GM12878 (cell line): Measurements from ENCODE around the gene LAYN. TPM values are rescaled to one million over a fixed set of nuclear protein-coding genes. Genes with fewer than 3 reads are reported as not detected.

Source experiments
- CEBPB ChIP-seq, 2 experiments: fragments of 150-350 bp in 1 of 2; IDR thresholded peaks; 2 replicates each; pipeline ENCODE4 v1.6.1; 2012 to 2014; ENCODE audit warnings: low read depth in 2 of 2, low read length in 2 of 2, borderline replicate concordance in 1 of 2, inconsistent platforms in 1 of 2
- CREM ChIP-seq: IDR thresholded peaks from 2 replicates; pipeline ENCODE4 v1.6.1; 2014; ENCODE audit warnings: antibody characterized with exemption, low read depth
- E4F1 ChIP-seq: fragments of 450-650 bp; IDR thresholded peaks from 2 replicates; pipeline ENCODE4 v1.6.1; 2018; ENCODE audit warnings: borderline replicate concordance, mild to moderate bottlenecking; ENCODE audit not compliant: partially characterized antibody
- ELK1 ChIP-seq: IDR thresholded peaks from 2 replicates; pipeline ENCODE4 v1.6.1; 2012; ENCODE audit warnings: low read depth, low read length, improper control_type of control experiment
- ESRRA ChIP-seq: IDR thresholded peaks from 2 replicates; pipeline ENCODE4 v1.6.1; 2012; ENCODE audit warnings: mild to moderate bottlenecking, low read length, improper control_type of control experiment
- IRF4 ChIP-seq: IDR thresholded peaks from 2 replicates; pipeline ENCODE4 v1.6.1; 2011; ENCODE audit warnings: low read depth, low read length
- KLF5 ChIP-seq: fragments of 450-650 bp; IDR thresholded peaks from 2 replicates; pipeline ENCODE4 v1.6.1; 2014; ENCODE audit warnings: mild to moderate bottlenecking; ENCODE audit not compliant: partially characterized antibody
- MYC ChIP-seq: IDR thresholded peaks from 2 replicates; pipeline ENCODE4 v1.6.1; 2011; ENCODE audit warnings: mild to moderate bottlenecking, low read length, moderate library complexity, inconsistent platforms; ENCODE audit not compliant: insufficient read depth, insufficient replicate concordance, insufficient read length, severe bottlenecking
- NR2C2 ChIP-seq: IDR thresholded peaks from 2 replicates; pipeline ENCODE4 v1.6.1; 2011; ENCODE audit warnings: borderline replicate concordance, low read depth; ENCODE audit not compliant: control insufficient read depth, insufficient read length
- POLR2AphosphoS2 ChIP-seq: IDR thresholded peaks from 2 replicates; pipeline ENCODE4 v1.6.1; 2011; ENCODE audit warnings: low read depth, mild to moderate bottlenecking, low read length, improper control_type of control experiment, moderate library complexity
- POLR2AphosphoS5 ChIP-seq: IDR thresholded peaks from 2 replicates; pipeline ENCODE4 v1.6.1; 2011; ENCODE audit warnings: mild to moderate bottlenecking, low read length, inconsistent platforms
- RAD21 ChIP-seq: IDR thresholded peaks from 2 replicates; pipeline ENCODE4 v1.6.1; 2011; ENCODE audit warnings: mild to moderate bottlenecking, low read depth, low read length, moderate library complexity; ENCODE audit not compliant: insufficient read depth
- REST ChIP-seq: IDR thresholded peaks from 2 replicates; pipeline ENCODE4 v1.6.1; 2012; ENCODE audit warnings: mild to moderate bottlenecking, low read depth, low read length
- STAT3 ChIP-seq: IDR thresholded peaks from 2 replicates; pipeline ENCODE4 v1.6.1; 2011; ENCODE audit warnings: low read depth, low read length, improper control_type of control experiment
- TBL1XR1 ChIP-seq: IDR thresholded peaks from 2 replicates; pipeline ENCODE4 v1.6.1; 2012; ENCODE audit warnings: low read depth, low read length, improper control_type of control experiment
- TCF3 ChIP-seq: IDR thresholded peaks from 2 replicates; pipeline ENCODE4 v1.6.1; 2012; ENCODE audit warnings: low read depth, mild to moderate bottlenecking, low read length, borderline replicate concordance; ENCODE audit not compliant: insufficient read depth
- ZZZ3 ChIP-seq: IDR thresholded peaks from 2 replicates; pipeline ENCODE4 v1.6.1; 2011; ENCODE audit warnings: low read depth; ENCODE audit not compliant: control insufficient read depth, insufficient read length
- polyA plus RNA-seq, 11 experiments: library from polyadenylated mRNA; depleted of rRNA in 4 of 11; unstranded in 6 of 11; stranded (reverse) in 5 of 11; fragments of >200 nt; fragmentation: Nextera tagmentation in 4 of 11; fragmentation: Illumina TruSeq in 1 of 11; extraction: Ambion mirVana in 4 of 11; extraction: Trizol in 1 of 11; gene quantifications; 1 replicate in 1 of 11; 2 replicates in 10 of 11; pipeline versions ENCODE4 v1.2.1 to v1.2.3, GENCODE V29; 2011 to 2016; ENCODE audit warnings: inconsistent platforms in 2 of 11, missing spikeins in 2 of 11, low read depth in 1 of 11
- total RNA-seq, 4 experiments: library from RNA; depleted of rRNA in 3 of 4; stranded (reverse); fragments of >200 nt in 3 of 4; fragmentation: Illumina TruSeq in 1 of 4; extraction: Trizol in 1 of 4; gene quantifications; 2 replicates each; pipeline versions ENCODE4 v1.2.1 to v1.2.3, GENCODE V29; 2013 to 2021
- TF ChIP-seq, protein P1 (sequence below): fragments of 450-650 bp; IDR thresholded peaks from 2 replicates; pipeline ENCODE4 v1.6.1; 2017; ENCODE audit warnings: antibody characterized with exemption, mild to moderate bottlenecking, moderate library complexity

The LAYN gene
- total and polyA plus RNA-seq, 10 of the 15 experiments (the other 5 are each of a cell fraction or from before 2014, with no cell fraction given) = 0.06 to 0.14 (median 0.10) TPM; not detected in 7

DNA sequence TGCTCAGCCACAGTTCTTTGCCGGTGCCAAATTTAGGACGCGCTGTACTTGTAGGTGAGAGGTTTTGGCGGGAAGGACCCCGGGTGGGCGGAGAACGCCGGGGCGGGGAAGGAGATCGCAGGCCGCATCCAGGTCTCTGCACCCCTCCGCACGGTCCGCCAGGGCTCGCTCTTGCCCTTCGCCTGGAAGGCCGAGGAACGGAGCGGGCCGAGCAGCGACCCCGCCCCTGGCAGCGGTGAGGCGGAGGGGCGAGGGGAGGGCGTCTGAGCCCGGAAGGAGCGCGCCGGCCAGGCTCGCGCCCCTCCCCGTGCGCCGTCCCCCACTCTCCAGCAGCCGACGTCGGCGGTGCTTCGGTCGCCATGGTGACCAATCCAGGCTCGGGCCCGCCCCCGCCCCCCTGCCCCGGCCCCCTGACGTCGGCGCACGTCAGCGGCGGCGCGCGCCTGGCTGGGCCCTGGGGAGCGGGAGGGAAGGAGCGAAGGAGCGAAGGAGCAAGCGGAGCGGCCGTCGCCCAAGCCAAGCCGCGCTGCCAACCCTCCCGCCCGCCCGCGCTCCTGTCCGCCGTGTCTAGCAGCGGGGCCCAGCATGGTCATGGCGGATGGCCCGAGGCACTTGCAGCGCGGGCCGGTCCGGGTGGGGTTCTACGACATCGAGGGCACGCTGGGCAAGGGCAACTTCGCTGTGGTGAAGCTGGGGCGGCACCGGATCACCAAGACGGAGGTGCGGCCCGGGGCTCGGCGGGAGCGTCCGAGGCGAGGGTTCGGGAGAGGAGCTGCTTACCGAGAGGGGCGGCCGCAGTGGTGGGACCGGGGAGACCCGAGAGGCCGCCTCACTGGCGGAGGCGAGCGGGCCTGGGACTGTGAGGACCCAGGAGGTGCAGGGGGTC lies 61.7 kb downstream of the LAYN start, which contains the start of gene SIK2 (continued):
- TF ChIP-seq, protein P1, sequence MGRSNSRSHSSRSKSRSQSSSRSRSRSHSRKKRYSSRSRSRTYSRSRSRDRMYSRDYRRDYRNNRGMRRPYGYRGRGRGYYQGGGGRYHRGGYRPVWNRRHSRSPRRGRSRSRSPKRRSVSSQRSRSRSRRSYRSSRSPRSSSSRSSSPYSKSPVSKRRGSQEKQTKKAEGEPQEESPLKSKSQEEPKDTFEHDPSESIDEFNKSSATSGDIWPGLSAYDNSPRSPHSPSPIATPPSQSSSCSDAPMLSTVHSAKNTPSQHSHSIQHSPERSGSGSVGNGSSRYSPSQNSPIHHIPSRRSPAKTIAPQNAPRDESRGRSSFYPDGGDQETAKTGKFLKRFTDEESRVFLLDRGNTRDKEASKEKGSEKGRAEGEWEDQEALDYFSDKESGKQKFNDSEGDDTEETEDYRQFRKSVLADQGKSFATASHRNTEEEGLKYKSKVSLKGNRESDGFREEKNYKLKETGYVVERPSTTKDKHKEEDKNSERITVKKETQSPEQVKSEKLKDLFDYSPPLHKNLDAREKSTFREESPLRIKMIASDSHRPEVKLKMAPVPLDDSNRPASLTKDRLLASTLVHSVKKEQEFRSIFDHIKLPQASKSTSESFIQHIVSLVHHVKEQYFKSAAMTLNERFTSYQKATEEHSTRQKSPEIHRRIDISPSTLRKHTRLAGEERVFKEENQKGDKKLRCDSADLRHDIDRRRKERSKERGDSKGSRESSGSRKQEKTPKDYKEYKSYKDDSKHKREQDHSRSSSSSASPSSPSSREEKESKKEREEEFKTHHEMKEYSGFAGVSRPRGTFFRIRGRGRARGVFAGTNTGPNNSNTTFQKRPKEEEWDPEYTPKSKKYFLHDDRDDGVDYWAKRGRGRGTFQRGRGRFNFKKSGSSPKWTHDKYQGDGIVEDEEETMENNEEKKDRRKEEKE = no peak
- TF ChIP-seq POLR2AphosphoS2 = no peak
- TF ChIP-seq TCF3 = no peak
- 0 out of 4 replicates have a peak, but pooled peaks of 1 of the 2 experiments have one; percentile 15 for TF ChIP-seq CEBPB (IDR thresholded peaks at IDR 0.05; ENCODE audit: borderline replicate concordance in 1 of 2, low read depth in 2 of 2, low read length in 2 of 2)
- TF ChIP-seq KLF5 = no peak
- TF ChIP-seq NR2C2 = no peak
- TF ChIP-seq ELK1 = peak; percentile 44; the same call in 1 of the 2 replicates
- TF ChIP-seq IRF4 = 0 out of 2 replicates have a peak, but pooled peaks have one; percentile 22
- peak; percentile 97 for TF ChIP-seq RAD21
- TF ChIP-seq CREM = peak; percentile 63; the same call in 1 of the 2 replicates
- no peak for TF ChIP-seq REST
- no peak for TF ChIP-seq POLR2AphosphoS5
- TF ChIP-seq TBL1XR1 = no peak
- no peak for TF ChIP-seq ZZZ3
- no peak for TF ChIP-seq MYC
- no peak for TF ChIP-seq ESRRA
- TF ChIP-seq E4F1 = no peak
- TF ChIP-seq STAT3 = no peak
